Right atrium auricular region (tissue), 2 donors: ENCODE results near the gene PID1. TPM values are rescaled to one million over a fixed set of nuclear protein-coding genes. Genes with fewer than 3 reads are reported as not detected.

Experiments used
- DNase-seq: peaks from one replicate; pipeline ENCODE4 v3.0.0-alpha.2; 2019; ENCODE audit warnings: low spot score
- H3K27ac ChIP-seq, 2 donors: fragments of 200-600 bp; sonication (generic); 1 replicate in 1 of 2; 2 replicates in 1 of 2; pipeline ENCODE4 v1.5.1; 2016 to 2019
- H3K27me3 ChIP-seq, 2 donors: fragments of 200-600 bp; sonication (generic); one replicate each; pipeline versions ENCODE4 v1.5.1 to v1.6.0; 2017 to 2019
- H3K36me3 ChIP-seq: fragments of 200-600 bp; sonication (generic); one replicate; pipeline ENCODE4 v1.5.1; 2016
- H3K4me1 ChIP-seq, 2 donors: fragments of 200-600 bp; sonication (generic); one replicate each; pipeline versions ENCODE4 v1.5.1 to v1.6.0; 2017 to 2019
- H3K4me3 ChIP-seq, 2 donors: fragments of 200-600 bp; sonication (generic); 1 replicate in 1 of 2; 2 replicates in 1 of 2; pipeline ENCODE4 v1.5.1; 2017 to 2019; ENCODE audit warnings: mild to moderate bottlenecking in 1 of 2, moderate library complexity in 1 of 2
- H3K9me3 ChIP-seq, 2 donors: fragments of 200-600 bp; sonication (generic); one replicate each; pipeline ENCODE4 v1.5.1; 2019
- CTCF ChIP-seq, 2 donors: fragments of 200-600 bp; sonication (generic); IDR thresholded peaks; one replicate each; pipeline ENCODE4 v1.5.1; 2019; ENCODE audit warnings: antibody characterized with exemption in 2 of 2
- total RNA-seq, 2 donors: library from RNA; depleted of rRNA; stranded (reverse); fragments of >200 nt; gene quantifications; one replicate each; pipeline ENCODE4 v1.1.0, GENCODE V29; 2016

Gene PID1, protein sequence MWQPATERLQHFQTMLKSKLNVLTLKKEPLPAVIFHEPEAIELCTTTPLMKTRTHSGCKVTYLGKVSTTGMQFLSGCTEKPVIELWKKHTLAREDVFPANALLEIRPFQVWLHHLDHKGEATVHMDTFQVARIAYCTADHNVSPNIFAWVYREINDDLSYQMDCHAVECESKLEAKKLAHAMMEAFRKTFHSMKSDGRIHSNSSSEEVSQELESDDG
- total RNA-seq, result 10 to 100 TPM in 1 of 2 donors, 1 to 10 TPM in 1; 9.1 to 24.0 TPM

- H3K27ac ChIP-seq, result peak within 1 kb of the TSS; percentile 73 to 74
- H3K4me1 ChIP-seq, result peaks cover 0 to 19% of the 10 kb centered on the region in 2 donors
- H3K36me3 ChIP-seq, result no peaks in the 10 kb centered on the region
- TF ChIP-seq CTCF (IDR thresholded peaks at IDR 0.05), result no peak
- no peaks in the 10 kb centered on the region for H3K27me3 ChIP-seq
- H3K4me3 ChIP-seq, result peak within 1 kb of the TSS; percentile 72 to 79
- H3K9me3 ChIP-seq, result no peaks in the 10 kb centered on the region
- DNase-seq, result no peak
Observed at GRCh38 chr2:229270551-229271410, at the start of gene PID1. TSS of gene PID1 (minus strand) at chr2:229271287. CDS start at chr2:229271043, 244 bp downstream.

GRCh38 chr2:229319558-229319957 is 48.5 kb upstream of the PID1 start:
- no peaks in the 10 kb centered on the region for H3K4me1 ChIP-seq
- H3K27me3 ChIP-seq, result no peaks in the 10 kb centered on the region
- H3K4me3 ChIP-seq, result no peak overlapping the region
- no peaks in the 10 kb centered on the region for H3K9me3 ChIP-seq
- no peak for TF ChIP-seq CTCF (IDR thresholded peaks at IDR 0.05)
- no peak for DNase-seq
- no peak overlapping the region for H3K27ac ChIP-seq
- H3K36me3 ChIP-seq, result no peaks in the 10 kb centered on the region

DNA sequence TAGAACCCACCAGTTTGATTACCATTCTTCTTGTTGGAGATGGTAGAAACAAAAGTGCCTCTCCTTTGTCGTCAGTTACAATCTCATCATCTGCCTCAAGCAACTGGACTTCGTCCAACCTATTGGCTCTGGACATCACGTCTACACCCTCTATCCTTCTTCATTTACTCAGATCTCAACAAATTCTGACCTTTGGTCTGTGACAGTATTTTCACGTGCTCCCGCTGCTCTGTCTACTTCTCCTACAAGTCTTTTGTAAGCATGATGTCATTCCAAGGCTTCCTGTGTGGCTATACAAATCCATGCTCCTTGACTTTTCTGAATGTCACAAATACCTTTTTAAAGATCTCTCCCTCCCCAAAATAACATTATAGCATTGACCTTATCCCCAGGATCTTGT is 43.0 kb upstream of the PID1 start:
- Histone ChIP-seq H3K27me3 (no peaks in the 10 kb centered on the region), H3K9me3 (no peaks in the 10 kb centered on the region), H3K4me1 (no peaks in the 10 kb centered on the region), H3K36me3 (no peaks in the 10 kb centered on the region), H3K4me3 (no peak overlapping the region), H3K27ac (peak overlapping the region in 1 of 2 donors; percentile 64)
- TF ChIP-seq CTCF (IDR thresholded peaks at IDR 0.05), result no peak
- no peak for DNase-seq

- H3K36me3 ChIP-seq, result no peaks in the 10 kb centered on the region
- no peaks in the 10 kb centered on the region for H3K4me1 ChIP-seq
- H3K4me3 ChIP-seq, result no peak overlapping the region
- no peak for TF ChIP-seq CTCF (IDR thresholded peaks at IDR 0.05)
- no peaks in the 10 kb centered on the region for H3K9me3 ChIP-seq
- no peak for DNase-seq
- no peaks in the 10 kb centered on the region for H3K27me3 ChIP-seq
- peak overlapping the region; percentile 40 to 64 for H3K27ac ChIP-seq
Observed at GRCh38 chr2:229313591-229313990, 42.5 kb upstream of the PID1 start.

DNA sequence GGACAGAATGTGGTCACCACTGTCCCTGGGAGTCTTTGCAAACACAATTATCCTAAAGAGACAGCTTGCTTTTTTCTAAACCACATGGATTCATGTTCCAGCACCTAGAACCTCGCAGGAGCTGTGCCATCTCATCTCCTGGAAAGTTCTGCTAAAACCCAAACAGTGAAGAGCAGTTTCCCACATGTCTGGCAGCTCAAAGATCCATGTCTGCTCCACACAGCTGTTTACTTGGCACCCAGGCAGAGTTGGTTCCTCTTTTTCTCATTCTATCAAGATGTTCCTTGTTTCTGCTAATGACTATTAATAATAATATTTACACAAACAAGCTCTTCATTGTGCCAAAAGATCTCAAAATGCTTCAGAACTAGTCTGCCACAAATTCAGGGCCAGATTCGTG is 30.1 kb upstream of the PID1 start:
- H3K36me3 ChIP-seq, result no peaks in the 10 kb centered on the region
- no peak overlapping the region for H3K27ac ChIP-seq
- no peaks in the 10 kb centered on the region for H3K27me3 ChIP-seq
- H3K4me1 ChIP-seq, result peaks cover 0 to 3% of the 10 kb centered on the region in 2 donors
- no peaks in the 10 kb centered on the region for H3K9me3 ChIP-seq
- no peak for DNase-seq
- no peak overlapping the region for H3K4me3 ChIP-seq
- no peak for TF ChIP-seq CTCF (IDR thresholded peaks at IDR 0.05)
